Duodenal mucosa (tissue), 2 donors: ENCODE data around the gene CFAP20DC.
"Not testable (repeated sequence)": the region's sequence is repeated elsewhere in the genome, so short reads cannot be mapped to it uniquely, and the experiment has no call there.

ENCODE experiments used
- H3K27ac ChIP-seq: one replicate; pipeline ENCODE4 v1.7.0; 2013; ENCODE audit warnings: low read depth, low read length
- H3K27me3 ChIP-seq, 2 donors: one replicate each; pipeline ENCODE4 v1.7.0; 2013; ENCODE audit warnings: low read length in 2 of 2, control low read depth in 1 of 2; ENCODE audit not compliant: insufficient read depth in 2 of 2, control insufficient read depth in 1 of 2
- H3K36me3 ChIP-seq, 2 donors: one replicate each; pipeline ENCODE4 v1.7.0; 2013; ENCODE audit warnings: low read length in 2 of 2, control low read depth in 1 of 2; ENCODE audit not compliant: insufficient read depth in 2 of 2, control insufficient read depth in 1 of 2
- H3K4me1 ChIP-seq, 2 donors: one replicate each; pipeline ENCODE4 v1.7.0; 2013; ENCODE audit warnings: low read length in 2 of 2, control low read depth in 1 of 2; ENCODE audit not compliant: insufficient read depth in 2 of 2, control insufficient read depth in 1 of 2
- H3K4me3 ChIP-seq, 2 donors: one replicate each; pipeline ENCODE4 v1.7.0; 2013; ENCODE audit warnings: low read length in 2 of 2, low read depth in 1 of 2
- H3K9ac ChIP-seq, 2 donors: one replicate each; pipeline ENCODE4 v1.7.0; 2013; ENCODE audit warnings: low read length in 2 of 2, low read depth in 1 of 2
- H3K9me3 ChIP-seq, 2 donors: one replicate each; pipeline ENCODE4 v1.7.0; 2013; ENCODE audit warnings: low read length in 2 of 2, control low read depth in 1 of 2; ENCODE audit not compliant: control insufficient read depth in 1 of 2

CFAP20DC gene

DNA sequence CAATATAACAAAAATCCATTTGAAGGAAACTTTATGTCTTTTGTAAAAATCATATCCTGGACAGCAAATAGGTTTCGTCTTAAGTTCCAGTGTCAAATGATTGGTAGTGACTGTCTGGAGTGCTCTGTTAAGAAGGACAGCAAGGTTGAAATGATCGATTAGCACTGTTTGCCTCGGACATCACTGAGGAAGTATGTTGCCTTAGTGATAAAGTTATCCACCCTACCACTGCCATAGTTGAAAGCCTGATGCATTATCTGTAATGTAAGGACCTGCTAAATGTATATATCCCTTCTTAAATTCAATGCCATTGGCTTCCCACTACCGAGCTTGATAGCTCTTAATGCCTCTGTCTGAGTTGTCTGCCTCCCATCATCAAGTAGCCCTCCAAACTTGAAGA is 70.0 kb downstream of the CFAP20DC start:
- Histone ChIP-seq H3K27me3 (no peaks in the 10 kb centered on the region), H3K36me3 (no peaks in the 10 kb centered on the region), H3K27ac (no peak overlapping the region), H3K4me3 (no peak overlapping the region), H3K9ac (no peak overlapping the region), H3K9me3 (no peaks in the 10 kb centered on the region), H3K4me1 (no peaks in the 10 kb centered on the region)

DNA sequence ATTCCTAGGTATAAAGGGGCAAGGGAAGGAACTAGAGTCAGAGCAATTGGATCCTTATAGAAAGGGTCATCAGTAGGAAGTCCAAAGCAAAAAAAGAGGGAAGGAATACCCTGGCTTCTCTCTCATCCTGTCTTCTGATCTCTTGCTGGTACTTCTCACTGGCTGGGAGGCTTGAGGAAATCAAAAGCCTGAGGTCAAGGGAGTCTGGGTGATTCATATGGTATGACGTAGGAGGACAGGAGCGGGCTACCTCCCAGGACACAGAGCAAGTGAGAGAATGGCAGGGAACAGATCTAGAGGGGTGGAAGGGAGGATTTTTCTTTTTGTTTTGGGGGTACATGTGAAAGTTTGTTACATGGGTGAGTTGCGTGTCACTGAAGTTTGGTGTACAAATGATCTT is 76.0 kb downstream of the CFAP20DC start:
- H3K9ac ChIP-seq, result no peak overlapping the region
- no peaks in the 10 kb centered on the region for H3K27me3 ChIP-seq
- H3K27ac ChIP-seq, result no peak overlapping the region
- no peaks in the 10 kb centered on the region for H3K36me3 ChIP-seq
- no peaks in the 10 kb centered on the region for H3K4me1 ChIP-seq
- no peak overlapping the region for H3K4me3 ChIP-seq
- no peaks in the 10 kb centered on the region for H3K9me3 ChIP-seq

DNA sequence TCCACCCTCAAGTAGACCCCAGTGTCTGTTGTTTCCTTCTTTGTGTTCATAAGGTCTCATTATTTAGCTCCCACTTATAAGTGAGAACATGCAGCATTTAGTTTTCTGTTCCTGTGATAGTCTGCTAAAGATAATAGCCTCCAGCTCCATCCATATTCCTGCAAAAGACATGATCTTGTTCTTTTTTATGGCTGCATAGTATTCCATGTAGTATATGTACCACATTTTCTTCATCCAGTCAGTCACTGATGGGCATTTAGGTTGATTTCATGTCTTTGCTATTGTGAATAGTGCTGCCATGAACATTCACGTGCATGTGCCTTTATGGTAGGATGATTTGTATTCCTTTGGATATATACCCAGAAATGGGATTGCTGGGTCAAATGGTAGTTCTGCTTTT is 82.0 kb downstream of the CFAP20DC start:
- not testable (repeated sequence) for H3K9me3 ChIP-seq, H3K4me1 ChIP-seq, H3K9ac ChIP-seq, H3K4me3 ChIP-seq, H3K36me3 ChIP-seq, H3K27ac ChIP-seq, H3K27me3 ChIP-seq

DNA sequence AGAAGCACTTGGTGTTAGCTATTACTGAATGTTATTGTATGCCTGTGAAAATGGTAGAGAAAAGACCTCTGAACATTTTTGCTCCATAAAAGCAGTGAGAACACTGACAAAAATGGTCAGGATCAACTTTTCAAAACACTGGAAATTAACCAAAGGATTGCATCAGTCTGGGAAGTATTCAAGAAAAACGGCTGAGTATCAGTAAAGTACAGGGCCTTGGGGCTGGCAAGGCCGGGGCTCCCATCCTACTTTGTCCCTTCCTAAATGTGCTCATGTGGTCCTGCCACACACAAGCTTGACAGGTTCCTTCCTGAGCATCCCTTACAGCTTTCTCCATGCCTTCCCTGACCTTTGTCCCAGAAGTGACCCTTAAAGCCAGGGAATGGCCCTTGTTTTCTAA is 84.0 kb downstream of the CFAP20DC start:
- no peak overlapping the region for H3K9ac ChIP-seq
- no peaks in the 10 kb centered on the region for H3K9me3 ChIP-seq
- H3K27me3 ChIP-seq, result no peaks in the 10 kb centered on the region
- no peaks in the 10 kb centered on the region for H3K4me1 ChIP-seq
- H3K4me3 ChIP-seq, result no peak overlapping the region
- H3K27ac ChIP-seq, result no peak overlapping the region
- no peaks in the 10 kb centered on the region for H3K36me3 ChIP-seq

DNA sequence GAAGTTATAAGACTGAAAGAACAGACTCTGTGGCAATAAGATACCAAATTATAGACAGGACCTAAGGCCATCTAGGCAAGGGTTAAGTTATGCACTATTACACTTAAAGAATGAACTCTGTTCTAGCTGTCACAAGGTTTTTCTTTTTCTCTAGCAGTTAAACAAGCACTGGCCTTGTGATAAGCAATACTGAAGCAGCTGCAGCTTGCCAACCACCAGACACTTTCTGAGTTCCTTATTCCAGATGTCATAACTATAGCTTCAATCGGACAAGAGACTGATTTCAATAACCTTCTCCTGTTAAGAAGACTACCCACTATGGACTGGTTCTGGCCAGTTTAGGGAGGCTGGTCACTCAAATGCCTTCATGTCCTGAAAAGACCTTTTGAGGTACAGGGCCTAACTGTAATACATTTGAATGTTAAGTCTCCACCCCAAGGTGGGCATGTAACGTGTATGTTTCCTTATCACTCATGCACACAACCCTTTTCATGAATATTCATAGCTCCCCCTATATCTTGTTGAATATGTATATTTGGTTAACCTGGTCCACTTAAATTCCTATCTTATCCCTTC is 85.8 kb downstream of the CFAP20DC start:
- H3K4me1 ChIP-seq, result no peaks in the 10 kb centered on the region
- no peak overlapping the region for H3K27ac ChIP-seq
- H3K27me3 ChIP-seq, result no peaks in the 10 kb centered on the region
- H3K36me3 ChIP-seq, result no peaks in the 10 kb centered on the region
- no peak overlapping the region for H3K4me3 ChIP-seq
- no peak overlapping the region for H3K9ac ChIP-seq
- no peaks in the 10 kb centered on the region for H3K9me3 ChIP-seq

DNA sequence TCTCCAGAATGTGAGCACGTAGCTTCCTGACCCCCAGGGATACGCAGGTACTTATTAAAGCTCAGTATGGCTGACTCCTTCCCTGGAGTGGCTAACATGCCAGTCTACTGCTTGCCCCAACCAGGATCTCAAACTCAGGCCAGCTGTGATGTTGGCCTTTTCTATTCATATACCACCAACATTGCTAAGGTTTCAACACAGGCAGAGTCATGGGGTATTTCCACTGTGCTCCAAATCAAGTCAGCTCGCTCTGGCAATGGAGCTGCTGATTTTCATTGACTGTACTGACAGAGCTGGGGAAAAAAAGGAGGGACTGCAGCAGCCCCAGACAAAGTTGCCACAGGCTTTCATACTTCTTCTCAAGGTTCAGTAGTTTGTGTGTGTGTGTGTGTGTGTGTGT is 87.0 kb downstream of the CFAP20DC start:
- H3K27me3 ChIP-seq, result no peaks in the 10 kb centered on the region
- H3K4me3 ChIP-seq, result no peak overlapping the region
- H3K9ac ChIP-seq, result no peak overlapping the region
- no peaks in the 10 kb centered on the region for H3K36me3 ChIP-seq
- H3K4me1 ChIP-seq, result no peaks in the 10 kb centered on the region
- H3K27ac ChIP-seq, result no peak overlapping the region
- H3K9me3 ChIP-seq, result no peaks in the 10 kb centered on the region

DNA sequence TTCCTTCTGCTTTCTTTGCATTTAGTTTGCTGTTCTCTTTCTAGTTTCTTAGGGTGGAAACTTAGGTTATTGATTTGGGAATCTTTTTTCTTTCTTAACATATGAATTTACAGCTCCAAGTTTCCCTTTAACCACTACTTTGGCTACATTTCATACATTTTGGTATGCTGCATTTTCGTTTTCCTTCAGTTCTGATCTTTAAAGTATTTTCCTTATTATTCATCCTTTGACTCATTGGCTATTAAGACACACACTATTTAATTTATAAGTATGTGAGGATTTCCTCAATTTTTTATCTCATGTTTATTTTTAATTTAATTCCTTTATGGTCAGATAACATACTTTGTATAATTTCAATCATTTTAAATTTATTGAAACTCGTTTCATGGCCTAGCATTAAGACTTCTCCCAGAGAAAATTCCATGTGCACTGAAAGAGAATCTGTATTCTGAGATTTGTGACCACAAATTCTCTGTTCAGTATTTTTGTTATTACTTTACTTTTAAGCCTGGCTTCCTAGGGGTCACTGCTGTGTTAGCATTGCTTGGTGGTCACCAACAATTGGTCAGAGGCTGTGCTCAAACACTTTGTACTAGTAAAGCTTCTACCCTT is 87.7 kb downstream of the CFAP20DC start:
- no peaks in the 10 kb centered on the region for H3K9me3 ChIP-seq
- H3K27ac ChIP-seq, result no peak overlapping the region
- no peaks in the 10 kb centered on the region for H3K27me3 ChIP-seq
- no peaks in the 10 kb centered on the region for H3K36me3 ChIP-seq
- no peak overlapping the region for H3K9ac ChIP-seq
- H3K4me3 ChIP-seq, result no peak overlapping the region
- H3K4me1 ChIP-seq, result no peaks in the 10 kb centered on the region

DNA sequence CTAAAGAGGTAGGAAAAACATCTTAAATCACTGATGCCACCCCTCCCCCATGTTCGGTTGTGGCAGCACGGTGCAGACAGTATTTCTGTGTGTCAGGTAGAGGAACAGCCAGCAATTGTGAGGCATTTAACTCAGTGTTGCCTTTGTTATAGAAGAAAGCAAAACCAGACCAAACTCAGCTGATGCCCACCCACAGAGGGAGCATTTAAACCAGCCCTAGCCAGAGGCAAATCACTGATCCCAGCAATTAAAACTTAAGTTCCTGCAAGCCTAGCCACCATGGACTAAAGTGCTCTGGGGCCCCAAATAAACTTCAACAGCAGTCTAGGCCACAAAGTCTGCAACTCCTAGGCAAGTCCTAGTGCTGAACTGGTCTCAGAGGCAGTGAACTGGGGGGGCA is 94.5 kb downstream of the CFAP20DC start:
- no peaks in the 10 kb centered on the region for H3K27me3 ChIP-seq
- no peaks in the 10 kb centered on the region for H3K36me3 ChIP-seq
- no peak overlapping the region for H3K9ac ChIP-seq
- no peaks in the 10 kb centered on the region for H3K9me3 ChIP-seq
- no peak overlapping the region for H3K27ac ChIP-seq
- H3K4me1 ChIP-seq, result no peaks in the 10 kb centered on the region
- H3K4me3 ChIP-seq, result no peak overlapping the region

DNA sequence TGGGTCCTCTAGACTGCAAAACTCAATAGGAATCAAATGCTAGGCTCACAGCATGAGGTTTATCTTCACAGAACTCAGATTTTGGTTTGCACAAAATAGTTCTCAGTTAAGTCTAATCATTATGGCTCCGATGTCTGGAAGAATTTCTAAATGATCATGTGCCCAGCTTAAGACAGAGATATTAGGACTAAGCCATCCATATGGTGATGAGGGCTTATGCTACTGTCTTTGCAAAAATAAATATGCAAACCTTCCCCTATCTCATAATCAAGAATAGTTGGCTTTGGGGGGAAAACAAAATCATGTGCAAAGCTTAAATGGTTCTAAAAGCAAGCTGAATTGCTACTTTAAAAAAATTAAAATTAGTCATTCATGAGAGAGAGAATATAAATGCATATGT is 96.5 kb downstream of the CFAP20DC start:
- no peak overlapping the region for H3K27ac ChIP-seq
- H3K36me3 ChIP-seq, result no peaks in the 10 kb centered on the region
- no peak overlapping the region for H3K4me3 ChIP-seq
- H3K9me3 ChIP-seq, result no peaks in the 10 kb centered on the region
- H3K27me3 ChIP-seq, result no peaks in the 10 kb centered on the region
- no peaks in the 10 kb centered on the region for H3K4me1 ChIP-seq
- H3K9ac ChIP-seq, result no peak overlapping the region

DNA sequence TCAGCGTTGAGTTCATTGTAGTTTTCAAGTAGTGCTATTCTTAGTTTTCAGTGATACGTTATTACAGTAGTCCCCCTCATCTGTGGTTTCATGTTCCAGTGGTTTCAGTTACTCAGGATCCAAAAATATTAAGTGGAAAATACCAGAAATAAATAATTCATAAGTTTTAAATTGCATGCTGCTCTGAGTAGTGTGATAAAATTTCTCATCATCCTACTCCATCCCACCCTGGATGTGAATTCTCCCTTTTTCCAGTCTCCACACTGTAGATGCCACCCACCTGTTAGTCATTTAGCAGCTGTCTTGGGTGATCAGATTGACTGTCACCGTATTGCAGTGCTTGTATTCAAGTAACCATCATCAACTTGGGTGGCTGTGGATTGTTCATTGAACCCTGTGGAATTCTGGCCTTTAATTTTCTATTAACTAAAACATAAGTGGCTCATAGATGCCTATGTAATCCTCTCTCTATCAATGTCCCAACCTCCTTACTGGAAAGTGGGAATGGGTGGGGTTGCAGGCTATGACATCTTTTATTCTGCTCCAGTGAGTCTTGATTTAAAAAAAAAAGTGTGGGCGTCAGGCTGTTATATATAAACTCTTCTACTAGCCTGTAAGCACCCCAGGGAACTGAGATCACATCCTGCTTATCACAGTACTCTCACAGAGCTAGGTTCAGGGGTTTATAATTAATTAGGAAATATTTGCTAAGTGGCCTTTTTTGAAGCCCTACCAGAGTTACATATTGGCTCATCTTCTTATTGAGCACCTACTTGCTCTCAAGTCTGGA is 97.5 kb downstream of the CFAP20DC start:
- H3K36me3 ChIP-seq, result no peaks in the 10 kb centered on the region
- no peaks in the 10 kb centered on the region for H3K4me1 ChIP-seq
- no peak overlapping the region for H3K4me3 ChIP-seq
- no peaks in the 10 kb centered on the region for H3K27me3 ChIP-seq
- H3K9ac ChIP-seq, result no peak overlapping the region
- no peaks in the 10 kb centered on the region for H3K9me3 ChIP-seq
- H3K27ac ChIP-seq, result no peak overlapping the region
